Activated naive CD8-positive, alpha-beta T cell treated with anti-CD3 and anti-CD28 coated beads, Interleukin-2, amount 50 U/mL, for 16 hours (primary cell): ENCODE results near the gene CD200R1.
"Not testable (repeated sequence)": the region's sequence is repeated elsewhere in the genome, so short reads cannot be mapped to it uniquely, and the experiment has no call there.

Experiments
- DNase-seq: peaks from one replicate; pipeline ENCODE4 v3.0.0-alpha.2; 2020; ENCODE audit warnings: low read depth, low spot score

The CD200R1 gene

DNA sequence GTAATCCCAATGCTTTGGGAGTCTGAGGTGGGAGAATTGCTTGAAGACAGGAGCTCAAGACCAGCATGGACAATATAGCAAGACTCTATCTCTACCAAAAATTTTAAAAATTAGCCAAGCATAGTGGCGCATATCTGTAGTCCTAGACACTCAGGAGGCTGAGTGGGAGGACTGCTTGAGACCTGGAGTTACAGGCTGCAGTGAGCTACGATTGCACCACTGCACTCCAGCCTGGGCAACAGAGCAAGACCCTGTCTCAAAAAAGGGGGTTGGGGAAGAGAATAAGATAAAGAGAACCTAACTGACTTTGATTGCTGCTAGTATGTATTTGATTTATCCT lies 755 bp downstream of the CD200R1 start:
- DNase-seq = no peak

DNA sequence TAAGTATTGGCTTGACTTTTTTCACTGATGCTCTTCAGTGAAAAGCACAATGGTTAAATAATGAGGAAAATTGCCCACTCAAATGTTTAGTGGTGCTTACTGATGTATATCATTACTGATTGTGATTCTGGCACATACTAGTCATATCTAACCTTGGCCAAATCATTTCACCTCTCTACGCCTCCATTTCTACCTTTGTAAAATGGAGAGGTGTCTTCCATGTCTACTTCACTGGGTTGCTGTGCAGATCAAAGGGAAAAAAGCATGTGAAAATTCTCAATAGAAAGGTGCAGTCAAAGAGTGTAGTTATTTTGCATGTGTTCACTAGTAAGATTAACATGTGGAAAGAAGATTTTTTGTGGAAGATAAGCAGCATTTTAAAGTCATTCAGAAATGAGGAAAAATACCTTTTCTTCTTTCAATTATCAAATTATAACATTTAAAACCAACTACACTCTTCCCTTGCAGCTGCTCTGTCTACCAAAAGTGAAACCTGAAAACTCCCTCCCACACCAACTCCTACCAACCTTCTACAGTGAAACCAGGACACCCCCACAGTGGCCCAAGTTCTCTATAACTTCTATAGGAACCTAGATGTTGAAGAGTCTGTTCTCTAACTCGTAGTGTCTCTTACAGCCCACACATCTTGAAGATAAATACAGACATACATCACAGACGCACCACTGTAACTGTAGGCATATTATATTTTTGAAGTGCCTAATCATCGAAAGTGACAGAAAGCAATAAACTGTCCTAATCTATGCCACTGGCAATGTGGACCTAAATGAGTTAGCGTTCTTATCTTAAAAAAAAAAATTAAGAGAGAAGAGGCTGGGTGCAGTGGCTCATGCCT lies 1.4 kb downstream of the CD200R1 start:
- DNase-seq = peak; percentile 27

DNA sequence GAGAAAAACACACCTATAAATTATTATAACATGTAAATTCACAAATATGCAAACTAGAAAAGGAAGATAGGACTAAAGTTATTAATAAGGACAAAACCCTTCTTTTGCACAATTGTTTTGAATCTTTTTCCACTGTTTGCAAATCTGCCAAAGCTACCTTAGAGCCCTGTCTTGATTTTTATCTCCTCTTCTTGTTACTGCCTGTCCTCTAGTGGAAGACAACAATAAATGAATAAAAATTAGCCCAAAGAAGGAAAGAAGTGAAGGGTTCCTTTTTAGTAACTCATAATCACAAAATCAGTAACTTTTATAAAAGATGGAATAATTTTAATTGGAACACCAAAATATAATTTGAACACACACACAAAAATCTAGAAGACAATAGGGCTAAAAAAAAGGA lies 2.7 kb downstream of the CD200R1 start:
- no peak for DNase-seq

DNA sequence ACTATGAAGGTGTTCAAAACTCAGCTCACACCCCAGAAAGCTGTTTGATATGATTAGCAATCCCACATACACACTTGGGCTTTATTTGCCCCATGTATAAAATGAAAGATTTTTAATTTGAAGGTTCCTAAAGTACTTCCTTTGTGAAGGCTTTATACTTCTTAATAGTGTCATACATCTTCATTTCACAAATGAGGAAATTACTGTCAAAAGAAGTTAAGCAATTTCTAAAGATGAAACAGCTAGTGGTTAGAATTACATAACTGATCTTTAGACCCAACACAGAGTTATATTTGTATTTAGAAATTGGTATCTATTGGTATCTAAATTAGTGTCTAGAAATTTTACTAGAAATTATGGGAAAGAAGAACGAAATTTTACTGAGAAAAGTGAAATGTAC lies 7.1 kb downstream of the CD200R1 start:
- DNase-seq = no peak

DNA sequence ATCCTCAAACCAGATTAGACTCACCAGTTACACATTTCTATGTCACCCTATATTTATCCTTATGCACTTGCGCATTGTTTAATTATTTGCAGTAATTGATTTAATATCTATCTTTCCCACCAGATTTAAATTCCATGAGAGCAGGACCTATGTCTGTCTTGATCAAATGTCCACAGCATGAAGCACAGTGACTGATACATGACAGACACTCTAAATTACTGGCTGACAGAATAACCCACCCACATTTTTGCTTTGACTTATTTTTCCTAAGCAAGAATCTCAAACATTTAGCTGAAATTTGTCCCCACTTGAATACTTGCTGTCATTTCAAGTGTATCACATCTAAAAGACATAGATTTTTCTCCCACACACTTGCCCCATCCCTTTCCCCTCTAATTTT lies 7.5 kb downstream of the CD200R1 start:
- DNase-seq = no peak

DNA sequence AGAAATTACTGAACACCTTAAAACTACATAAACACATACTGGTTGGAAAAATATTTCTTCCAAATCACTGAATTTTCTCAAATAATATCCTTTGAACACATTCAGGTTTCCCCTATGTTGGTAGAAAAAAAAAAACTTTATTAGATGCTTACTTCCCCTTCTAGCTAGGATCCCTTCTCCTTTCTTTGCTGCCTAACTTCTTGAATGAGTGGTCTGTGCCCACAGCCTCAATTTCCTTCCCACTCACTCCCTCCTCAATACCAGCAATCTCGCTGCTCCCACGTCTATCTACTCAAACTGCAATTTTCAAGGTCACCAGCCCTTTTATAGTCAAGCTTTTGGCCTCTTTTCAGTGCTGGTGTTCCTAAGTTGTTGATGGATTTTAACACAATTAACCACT lies 8.3 kb downstream of the CD200R1 start:
- DNase-seq = no peak

DNA sequence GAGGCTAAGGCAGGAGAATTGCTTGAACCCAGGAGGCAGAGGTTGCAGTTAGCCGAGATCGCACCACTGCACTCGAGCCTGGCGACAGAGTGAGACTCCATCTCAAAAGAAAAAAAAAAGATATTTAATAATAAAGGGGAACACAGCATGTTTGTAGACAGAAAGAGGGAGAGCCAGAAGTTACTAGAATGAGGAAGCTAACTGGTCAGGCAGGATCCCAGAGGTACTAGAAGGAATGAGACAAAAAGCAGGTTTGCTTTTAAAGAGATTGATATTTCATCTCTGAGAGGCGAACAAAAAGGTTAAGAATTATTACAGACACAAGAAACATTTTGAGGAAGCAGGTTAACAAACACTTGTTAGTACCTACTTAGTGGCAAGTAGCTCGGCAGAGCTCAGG lies 9.2 kb downstream of the CD200R1 start:
- DNase-seq = no peak

DNA sequence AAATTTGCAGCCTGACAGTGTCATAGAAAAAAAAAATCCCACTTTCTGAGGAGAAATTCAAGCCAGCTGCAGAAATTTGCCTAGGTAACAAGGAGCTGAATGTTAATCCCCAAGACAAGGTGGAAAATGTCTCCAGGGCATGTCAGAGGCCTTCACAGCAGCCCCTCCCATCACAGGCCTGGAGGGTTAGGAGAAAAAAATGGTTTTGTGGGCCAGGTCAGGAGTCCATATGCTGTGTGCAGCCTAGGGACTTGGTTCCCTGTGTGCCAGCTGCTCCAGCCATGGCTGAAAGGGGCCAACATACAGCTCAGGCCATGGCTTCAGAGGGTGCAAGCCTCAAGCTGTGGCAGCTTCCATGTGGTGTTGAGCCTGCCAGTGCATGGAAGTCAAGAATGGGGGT lies 11.2 kb downstream of the CD200R1 start:
- DNase-seq = no peak

DNA sequence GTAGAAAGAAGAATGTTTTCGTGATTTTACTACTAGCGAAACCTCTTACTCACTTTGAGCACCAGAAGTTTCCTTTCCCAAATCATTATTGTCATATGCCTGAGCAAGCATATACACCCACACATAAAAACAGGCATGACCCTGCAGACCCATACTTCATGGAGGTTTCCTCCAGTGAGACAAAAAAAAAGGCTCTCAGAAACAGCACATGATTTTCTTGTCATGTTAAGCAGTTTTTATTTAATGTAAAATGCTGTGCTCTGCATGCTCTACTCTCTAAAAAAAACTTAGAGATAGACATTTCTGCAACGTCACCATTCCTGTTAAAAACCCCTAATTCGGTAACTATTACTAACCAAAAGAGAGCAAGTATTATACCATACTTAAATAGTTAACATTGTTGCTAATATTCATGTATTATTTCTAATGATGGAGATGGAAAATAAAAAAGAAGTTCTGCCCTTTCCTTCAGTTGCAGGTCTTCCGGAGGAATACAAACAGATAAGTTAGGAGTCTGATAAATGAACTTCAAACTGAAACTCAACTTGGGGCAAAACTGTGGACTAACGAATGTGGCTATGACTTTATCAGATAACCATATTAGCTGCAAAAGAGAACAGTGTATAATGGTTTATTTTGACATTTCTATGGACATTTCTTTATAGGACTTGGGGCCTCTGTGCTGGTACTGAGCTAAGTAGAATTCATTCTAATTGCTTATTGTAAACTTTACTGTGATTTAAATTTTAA lies 15.9 kb downstream of the CD200R1 start:
- no peak for DNase-seq

DNA sequence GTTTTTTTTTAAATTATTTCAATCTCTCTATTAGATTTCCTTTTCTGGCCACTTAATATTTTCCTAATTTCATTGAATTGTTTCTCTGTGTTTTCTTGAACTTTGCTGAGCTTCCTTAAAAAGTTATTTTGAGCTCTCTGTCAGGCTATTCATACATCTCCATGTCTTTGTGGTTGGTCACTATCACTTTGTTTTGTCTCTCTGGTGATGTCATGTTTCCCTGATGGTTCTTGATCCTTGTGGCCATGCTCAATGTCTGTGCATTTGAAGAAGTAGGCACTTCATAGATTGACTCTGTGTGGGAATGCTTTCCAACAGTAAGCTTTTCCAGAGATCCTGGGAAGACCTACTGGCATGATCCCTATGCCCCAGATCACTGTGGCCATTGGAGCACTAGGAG lies 18.6 kb downstream of the CD200R1 start:
- DNase-seq = no peak

DNA sequence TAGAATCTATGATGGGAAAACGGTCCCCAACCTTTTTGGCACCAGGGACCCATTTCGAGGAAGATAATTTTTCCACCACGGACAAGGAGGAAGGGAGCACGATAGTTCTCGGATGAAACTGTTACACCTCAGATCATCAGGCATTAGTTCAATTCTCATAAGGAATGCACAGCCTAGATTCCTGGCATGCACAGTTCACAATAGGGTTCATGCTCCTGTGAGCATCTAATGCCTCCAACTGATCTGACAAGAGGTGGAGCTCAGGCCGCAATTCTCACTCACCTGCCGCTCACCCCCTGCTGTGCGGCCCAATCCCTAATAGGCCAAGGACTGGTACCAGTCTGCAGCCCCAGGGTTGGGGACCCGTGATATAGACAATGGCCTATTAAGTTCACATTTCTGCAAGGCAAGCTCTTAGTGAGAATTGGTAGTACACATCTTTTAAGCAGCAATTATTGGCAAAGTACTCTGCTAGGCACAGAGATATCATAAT lies 26.5 kb downstream of the CD200R1 start:
- DNase-seq = no peak

DNA sequence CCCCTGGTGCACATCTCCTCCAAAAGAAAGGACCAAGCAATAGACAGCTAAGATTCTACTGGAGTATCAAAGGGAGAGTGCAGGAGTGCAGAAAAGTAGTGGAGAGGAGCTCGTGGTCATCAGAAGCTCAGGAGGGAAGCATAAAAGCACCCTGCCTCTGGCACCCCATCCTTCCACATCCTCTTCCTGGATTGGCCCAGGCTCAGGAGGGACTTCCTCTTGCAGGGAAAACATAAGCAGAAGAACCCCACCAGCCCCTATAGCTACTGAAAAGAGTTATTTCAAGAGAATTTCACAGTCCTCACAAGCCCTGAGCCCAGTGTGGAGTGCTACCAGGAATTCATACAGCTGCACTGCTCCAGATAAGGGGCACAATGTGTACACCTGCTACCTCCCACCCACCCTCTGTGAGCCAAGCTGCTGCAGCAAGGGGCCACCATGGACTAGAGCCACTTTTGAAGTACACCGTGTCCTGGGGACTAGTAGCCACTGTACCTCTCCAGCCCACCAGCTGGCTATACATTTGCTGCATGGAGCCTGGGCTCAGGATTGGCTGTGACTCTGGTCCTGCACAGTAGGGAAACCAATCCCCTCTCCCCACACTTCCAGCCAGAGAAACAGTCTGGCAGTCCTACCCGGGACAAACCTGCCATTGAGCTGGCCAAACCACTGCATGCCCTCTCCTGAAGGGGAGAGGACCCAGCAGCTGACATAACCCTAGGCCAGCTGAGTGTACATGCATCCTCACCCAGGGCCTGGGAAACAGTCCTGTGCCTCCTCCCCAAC lies 43.0 kb downstream of the CD200R1 start:
- DNase-seq = no peak

DNA sequence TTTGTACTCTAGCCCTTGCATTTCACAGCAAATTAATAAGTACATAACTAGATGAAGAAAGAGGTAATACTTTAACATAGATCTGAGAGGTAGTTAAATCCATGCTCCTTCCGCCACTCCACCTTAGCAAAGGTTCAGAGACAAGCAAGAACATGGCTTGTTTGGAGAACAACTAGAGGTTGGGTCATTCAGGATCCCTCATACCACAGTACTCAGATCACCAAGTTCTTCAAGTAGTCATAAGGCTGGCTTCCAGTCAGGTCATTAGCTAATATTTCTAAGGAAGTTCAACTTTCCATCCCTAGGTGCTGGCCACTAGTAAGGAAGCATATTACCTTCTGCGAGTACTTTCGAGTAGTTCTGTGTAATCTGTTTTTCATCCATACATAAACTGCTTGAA lies 44.1 kb downstream of the CD200R1 start:
- DNase-seq = no peak

DNA sequence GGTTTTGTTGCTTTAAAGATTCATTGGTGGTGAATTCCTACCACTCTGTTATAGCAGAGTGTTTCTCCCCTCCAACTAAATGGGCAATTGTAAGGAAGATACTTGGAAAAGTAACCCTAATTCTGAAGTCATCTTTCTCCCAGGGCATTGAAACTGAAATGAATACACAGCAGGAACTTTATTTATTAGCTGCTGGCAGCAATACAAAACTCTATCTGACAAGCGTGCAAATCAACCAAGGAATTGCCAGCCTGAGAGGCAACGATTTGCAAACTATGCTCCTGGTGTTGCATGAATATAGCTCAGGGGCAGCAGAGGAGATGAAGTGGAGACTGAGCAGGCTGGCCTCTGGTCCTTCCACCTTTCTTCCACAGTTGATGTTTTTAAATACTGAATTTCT lies 48.9 kb downstream of the CD200R1 start:
- no peak for DNase-seq

DNA sequence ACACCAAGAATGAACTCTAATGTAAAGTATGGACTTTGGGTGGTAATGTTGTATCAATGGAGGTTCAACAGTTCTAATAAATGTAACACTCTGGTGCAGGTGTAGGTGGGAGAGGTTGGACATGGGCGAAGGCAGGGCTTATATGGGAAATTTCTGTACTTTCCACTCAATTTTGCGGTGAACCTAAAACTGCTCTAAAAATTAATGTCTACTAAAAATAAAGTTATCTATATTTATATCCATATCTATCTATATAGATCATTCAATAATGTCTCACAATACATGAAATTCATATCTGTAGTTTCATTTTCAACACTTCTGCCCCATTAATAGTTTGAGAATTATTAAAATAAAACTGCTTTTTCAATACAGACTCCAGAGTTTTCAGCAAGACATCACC lies 49.3 kb downstream of the CD200R1 start:
- DNase-seq = no peak

DNA sequence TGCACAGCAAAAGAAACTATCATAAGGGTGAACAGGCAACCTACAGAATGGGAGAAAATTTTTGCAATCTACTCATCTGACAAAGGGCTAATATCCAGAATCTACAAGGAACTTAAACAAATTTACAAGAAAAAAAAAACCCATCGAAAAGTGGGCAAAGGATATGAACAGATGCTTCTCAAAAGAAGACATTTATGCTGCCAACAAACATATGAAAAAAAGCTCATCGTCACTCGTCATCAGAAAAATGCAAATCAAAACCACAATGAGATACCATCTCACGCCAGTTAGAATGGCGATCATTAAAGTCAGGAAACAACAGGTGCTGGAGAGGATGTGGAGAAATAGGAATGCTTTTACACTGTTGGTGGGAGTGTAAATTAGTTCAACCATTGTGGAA lies 55.4 kb downstream of the CD200R1 start:
- not testable (repeated sequence) for DNase-seq

DNA sequence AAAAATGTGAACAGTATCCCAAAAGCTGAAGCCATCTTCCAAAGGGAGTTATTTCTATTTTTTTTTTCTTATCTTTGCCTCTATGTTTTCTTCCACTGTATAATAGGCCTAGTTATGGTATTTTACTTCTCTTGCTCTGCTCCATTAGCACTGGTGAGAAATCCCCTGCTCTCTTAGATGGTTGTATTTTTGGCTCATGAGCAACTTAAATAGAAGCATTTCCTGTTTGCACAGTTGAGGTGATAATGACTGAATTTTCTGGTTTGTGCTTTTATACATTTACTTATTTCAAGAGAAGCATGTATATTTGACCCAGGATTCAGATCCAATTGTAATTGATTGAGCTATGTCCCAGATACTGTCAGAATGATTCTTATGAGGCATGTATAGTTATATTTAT lies 66.7 kb downstream of the CD200R1 start:
- DNase-seq = no peak

DNA sequence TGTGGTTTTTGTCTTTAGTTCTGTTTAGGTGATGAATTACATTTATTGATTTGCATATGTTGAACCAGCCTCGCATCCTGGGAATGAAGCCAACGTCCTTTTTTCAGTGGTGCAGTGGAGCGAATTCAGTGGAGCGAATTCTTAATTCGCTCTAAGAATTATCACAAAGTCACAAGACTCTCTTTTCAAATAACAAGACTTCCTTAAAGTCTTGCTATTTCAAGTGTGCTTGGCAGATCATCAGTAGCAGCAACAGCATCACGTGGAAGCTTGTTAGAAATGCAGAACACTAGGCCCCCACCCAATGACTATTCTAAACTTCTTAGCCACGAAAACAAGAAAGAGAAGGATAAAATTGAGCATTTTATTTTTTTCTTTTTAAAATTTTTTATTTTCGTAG lies 70.1 kb downstream of the CD200R1 start:
- no peak for DNase-seq

DNA sequence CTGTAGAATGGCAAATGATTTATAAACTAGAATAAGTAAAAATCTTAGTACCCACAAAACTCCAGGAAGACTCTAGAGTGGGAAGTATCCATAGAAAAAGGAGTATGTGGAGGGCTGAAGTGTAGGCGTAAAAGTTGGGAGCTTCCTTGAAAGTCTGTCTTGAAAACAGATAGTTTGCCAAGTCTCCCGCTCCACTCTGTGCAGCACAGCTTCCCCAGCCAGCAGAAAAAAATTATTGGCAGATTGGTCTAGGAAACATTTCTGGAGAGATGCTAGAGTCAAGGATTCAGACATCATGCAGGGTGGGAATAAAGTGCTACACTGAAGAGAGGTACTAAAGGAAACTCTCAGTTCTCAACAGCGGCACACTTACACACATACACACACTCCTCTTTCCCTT lies 74.8 kb downstream of the CD200R1 start:
- no peak for DNase-seq

DNA sequence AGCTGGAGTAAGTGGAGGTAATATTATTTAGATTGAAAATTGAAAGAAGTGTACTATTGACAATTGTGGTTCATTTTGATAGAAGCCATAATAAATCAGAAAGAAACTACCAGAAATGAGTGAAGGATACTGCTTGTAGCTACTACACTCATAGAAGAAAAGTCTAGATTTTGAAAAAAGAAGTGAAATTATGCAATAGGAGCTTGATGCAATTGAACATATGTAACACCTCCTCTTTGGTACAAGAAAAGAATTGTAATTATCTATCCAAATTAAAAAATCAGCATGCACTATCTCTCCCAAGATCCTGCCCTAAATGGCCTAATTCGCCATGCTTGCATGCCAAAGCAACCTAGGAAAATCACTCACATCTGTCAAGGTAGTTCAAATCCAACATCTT lies 77.1 kb downstream of the CD200R1 start:
- no peak for DNase-seq

DNA sequence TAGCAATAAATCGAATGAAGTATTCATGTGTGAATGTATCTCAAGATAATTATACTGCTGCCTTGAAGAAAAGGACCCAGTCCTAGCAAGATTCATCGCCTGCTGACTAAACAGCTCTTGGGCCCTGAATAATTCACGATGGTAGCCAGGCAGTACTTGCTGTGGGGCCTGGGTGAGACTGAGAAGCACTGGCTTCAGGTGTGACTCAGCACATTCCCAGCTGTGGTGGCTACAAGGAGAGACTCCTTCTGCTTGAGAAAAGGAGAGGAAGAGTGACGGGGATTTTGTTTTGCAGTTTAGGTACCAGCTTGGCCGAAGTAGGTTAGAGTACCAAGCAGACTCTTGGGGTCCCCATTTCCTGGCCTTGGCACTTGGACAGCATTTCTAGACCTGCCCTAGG lies 80.6 kb downstream of the CD200R1 start:
- no peak for DNase-seq

DNA sequence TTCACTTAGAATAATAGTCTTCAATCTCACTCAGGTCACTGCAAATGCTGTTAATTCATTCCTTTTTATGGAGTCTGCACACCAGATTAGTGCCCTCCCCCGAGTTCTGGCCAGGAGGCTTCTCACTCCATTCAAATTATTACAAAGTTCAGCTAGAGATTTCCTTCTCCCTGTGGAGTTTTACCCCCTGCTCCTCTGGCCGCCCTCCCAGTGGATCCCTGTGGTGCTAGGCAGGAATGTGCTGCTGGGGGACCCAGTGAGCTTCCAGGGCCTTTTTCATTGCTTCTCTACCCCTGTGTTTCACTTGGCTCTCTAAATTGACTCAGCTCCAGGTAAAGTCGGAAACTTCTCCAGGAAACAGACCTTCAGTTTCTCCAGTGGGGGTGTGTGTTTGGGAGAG lies 85.5 kb downstream of the CD200R1 start:
- no peak for DNase-seq
